ENCODE data around the gene PTPRG. TPM values are rescaled to one million over a fixed set of nuclear protein-coding genes. Genes with fewer than 3 reads are reported as not detected.

The PTPRG gene
- polyA plus RNA-seq, 3 donors, result 5.6 to 45.7 (median 13.3) TPM

DNA sequence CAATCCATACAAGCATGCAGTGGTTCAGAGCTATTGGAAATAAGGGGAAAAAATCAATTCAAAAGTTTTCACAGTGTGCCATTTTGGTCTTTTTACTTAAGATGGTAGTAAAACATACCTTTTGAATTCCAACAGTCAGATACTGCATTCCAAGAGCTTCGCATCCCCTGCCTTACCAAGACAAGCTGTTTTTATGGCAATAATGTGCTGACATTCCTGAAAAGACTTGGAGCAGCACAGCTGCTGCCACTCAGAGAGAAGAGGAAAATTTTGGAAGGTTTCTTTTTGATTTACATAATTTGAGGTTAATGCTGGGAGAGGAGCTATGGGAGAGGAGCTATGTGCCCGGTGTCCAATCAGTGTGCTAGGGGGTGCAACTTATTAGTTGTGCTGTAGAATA lies 663.7 kb downstream of the PTPRG start:
- WGBS, 3 donors, result 82 to 96% (median 90%) methylated on average over 2 of the region's 2 CpGs

DNA sequence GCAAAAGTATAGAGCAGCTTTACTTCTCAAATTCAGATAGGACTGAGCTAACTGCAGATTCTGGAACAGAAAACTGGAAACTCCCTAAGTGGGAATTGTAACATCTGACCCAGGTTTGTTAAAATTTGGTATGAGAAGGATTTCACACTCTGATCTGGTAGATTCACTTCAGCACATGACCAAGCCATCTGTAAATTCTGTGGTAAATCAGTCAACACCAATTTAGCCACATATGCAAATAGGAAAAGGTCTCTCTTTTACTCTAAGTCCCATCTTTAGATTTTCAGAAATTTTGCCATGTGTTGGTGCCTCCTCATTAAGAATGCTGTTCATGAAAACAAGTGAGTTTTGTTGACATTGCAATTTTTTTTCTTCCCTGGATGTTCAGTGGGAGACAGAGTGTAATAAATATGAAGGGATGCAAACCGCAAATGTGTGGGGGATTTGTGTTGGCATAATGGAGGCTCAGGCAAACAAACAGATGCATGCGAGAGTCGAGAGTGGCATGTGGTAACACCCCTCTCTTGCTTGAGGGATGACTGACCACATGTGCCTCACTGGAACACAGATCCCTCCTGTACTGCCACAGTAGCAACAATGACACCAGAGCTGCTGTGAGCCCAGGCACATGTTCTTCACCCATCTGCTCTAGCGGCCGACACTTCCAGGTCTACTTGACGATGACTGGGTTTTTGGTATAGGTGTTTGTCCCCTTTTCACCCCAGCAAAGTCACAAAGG lies 665.4 kb downstream of the PTPRG start:
- H3K27ac ChIP-seq (ENCODE audit: low read depth, low read length), result no peak overlapping the region
- 92 to 93% (median 92%) methylated on average over 6 of the region's 6 CpGs for WGBS, 3 donors

More for the DNA sequence above, 663.7 kb downstream of the PTPRG start:
- H3K27ac ChIP-seq (ENCODE audit: low read depth, low read length), result no peak overlapping the region

DNA sequence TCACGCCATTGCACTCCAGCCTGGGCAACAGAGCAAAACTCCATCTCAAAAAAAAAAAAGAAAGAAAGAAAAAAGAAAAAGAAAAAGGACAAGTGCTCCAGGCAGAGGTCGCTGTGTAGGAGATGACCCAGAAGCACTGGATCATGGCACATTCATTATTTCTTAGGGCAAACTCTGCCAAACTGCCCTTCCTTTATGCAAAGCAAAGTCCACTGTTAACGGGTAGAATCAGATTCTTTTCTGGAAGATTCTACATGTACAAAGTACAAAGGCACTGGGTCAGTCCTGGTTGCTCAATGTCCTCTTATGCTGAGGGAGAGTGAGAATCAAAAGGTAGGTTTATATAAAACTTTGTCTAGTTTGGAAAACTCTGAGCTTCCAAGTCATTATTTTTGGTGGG lies 667.1 kb downstream of the PTPRG start:
- no peak overlapping the region for H3K27ac ChIP-seq (ENCODE audit: low read depth, low read length)
- 87 to 95% (median 89%) methylated on average over 3 of the region's 3 CpGs for WGBS, 3 donors

DNA sequence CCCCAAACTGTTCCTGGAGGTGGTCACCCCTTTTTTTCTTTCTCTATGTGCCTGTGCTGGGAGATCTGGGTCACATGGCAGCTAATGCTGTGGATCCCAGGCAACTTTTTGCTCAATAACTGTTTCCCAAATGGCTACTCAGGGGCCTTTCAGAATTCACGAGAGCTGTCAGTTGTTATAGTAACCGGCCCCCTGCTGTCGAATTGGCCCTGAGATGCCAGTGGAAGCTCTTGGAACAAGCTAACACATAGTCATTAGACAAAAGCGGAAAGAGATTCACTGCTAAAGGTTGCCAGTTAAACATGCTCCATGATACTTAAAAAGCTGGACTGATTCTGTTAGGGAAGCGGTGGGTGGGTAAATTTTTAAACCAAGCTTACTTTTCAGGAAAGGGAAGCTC lies 667.8 kb downstream of the PTPRG start:
- 83 to 87% (median 85%) methylated on average over 5 of the region's 5 CpGs for WGBS, 3 donors
- no peak overlapping the region for H3K27ac ChIP-seq (ENCODE audit: low read depth, low read length)

DNA sequence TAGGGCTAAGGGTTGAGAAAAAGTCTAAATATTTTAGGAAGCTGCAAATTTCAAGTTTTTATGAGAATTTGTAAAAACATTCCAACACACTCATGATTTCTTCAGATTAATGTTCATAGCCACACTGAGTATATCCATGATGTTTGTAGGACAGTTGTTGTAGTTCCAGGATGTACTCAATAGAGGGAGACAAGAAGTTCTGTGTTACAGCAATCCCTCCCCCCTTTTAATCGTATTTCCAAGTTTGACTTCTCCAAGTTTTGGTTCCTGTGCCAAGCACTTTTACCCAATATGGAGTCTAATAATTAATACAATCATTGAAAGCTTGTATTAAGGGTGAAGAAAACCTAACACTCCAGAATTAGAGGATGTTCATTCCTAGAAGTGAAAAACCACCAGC lies 668.5 kb downstream of the PTPRG start:
- no peak overlapping the region for H3K27ac ChIP-seq (ENCODE audit: low read depth, low read length)
- whole genome bisulfite sequencing, 3 donors, result 48 to 70% (median 62%) methylated on average over 1 of the region's 1 CpG

DNA sequence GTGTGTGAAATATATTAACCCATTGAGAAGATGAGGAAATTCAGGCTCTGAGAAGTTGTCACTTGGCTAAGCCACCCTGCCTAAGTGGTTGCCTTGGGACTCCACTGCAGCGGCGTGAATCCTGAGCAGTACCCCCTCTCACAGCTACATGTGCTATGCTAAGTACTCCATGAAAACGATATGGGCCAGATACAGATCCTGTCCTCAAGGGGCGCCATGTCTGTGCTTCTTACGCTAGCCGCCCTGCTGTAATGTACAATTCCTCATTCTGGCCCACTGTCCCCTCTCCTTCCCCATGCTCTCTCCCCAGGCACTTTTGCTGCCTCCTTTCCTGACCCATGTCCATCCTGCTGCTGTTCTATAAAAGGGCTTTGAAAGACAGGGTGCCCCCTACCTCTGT lies 671.7 kb downstream of the PTPRG start:
- 88 to 93% (median 92%) methylated on average over 6 of the region's 6 CpGs for WGBS, 3 donors

DNA sequence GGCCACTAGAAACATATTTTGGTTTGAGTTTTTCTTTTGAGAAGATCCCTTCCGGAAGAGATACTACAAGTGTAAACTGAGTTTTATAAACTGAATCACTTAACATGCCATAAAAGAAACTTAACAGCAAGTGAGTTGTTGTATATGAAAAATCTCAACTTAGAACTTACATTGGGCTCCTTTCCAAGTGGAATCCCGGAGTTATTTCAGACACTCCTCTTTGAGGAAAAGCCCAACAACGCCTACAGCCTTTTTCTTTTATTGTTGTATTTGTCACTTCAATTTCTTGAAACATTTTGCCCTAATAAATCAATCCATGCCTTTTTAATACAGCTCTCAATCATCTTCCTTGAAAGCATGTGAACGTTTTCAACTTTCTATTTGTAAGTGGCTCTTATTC lies 674.6 kb downstream of the PTPRG start:
- H3K27ac ChIP-seq (ENCODE audit: low read depth, low read length), result no peak overlapping the region
- WGBS, 3 donors, result 59 to 66% (median 59%) methylated on average over 4 of the region's 4 CpGs

More for the DNA sequence above, 671.7 kb downstream of the PTPRG start:
- no peak overlapping the region for H3K27ac ChIP-seq (ENCODE audit: low read depth, low read length)

DNA sequence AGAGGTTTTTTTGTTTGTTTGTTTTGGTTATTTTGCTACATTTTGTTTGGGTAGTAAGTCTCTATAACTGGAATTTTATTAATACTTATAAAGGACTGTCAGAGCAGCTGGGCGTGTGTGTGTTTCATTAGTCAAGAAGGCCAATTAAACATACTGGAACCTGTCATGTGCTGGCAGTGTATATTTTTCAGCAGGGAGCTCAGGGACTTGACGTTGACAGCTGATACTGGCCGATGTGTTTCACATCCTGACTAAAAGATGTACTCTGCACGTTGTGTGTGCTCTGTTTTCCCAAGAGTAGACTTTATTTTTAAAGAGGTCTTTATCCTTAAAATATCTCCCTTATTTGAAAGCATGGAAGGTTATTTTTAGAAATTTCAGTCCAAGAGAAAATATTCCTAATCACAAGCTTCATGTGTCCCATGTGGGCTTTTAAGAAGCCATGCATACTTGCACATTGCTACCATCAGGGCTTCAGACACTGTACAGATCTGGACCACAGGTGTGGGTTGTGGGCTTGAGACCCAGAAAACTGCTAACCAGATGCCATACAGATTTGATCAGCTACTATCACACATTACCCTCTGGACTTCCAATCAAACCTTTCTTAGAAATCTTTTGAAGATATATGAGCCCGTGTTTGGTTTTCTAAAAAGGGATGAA lies 676.0 kb downstream of the PTPRG start:
- H3K27ac ChIP-seq (ENCODE audit: low read depth, low read length), result no peak overlapping the region
- WGBS, 3 donors, result 58 to 71% (median 66%) methylated on average over 5 of the region's 5 CpGs

DNA sequence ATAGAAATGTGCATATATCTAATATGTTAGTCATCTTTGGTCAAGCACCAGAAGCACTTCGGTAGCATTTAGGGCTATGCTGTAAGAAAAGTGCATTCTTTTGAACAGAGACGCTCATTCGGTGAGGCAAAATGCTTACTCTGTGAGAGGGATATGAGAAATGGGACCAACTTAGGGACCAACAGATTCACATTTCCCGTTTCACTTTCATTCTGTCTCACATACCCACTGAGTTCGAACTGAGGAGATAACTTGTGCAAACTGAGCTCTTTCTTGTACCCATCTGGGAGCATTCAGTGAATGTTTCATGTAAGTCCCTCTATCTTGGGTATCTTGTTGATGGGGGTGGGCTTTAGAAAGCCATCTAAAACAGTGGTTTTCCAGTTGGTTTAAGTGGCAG lies 676.6 kb downstream of the PTPRG start:
- H3K27ac ChIP-seq (ENCODE audit: low read depth, low read length), result no peak overlapping the region
- 84 to 94% (median 90%) methylated on average over 5 of the region's 5 CpGs for WGBS, 3 donors

DNA sequence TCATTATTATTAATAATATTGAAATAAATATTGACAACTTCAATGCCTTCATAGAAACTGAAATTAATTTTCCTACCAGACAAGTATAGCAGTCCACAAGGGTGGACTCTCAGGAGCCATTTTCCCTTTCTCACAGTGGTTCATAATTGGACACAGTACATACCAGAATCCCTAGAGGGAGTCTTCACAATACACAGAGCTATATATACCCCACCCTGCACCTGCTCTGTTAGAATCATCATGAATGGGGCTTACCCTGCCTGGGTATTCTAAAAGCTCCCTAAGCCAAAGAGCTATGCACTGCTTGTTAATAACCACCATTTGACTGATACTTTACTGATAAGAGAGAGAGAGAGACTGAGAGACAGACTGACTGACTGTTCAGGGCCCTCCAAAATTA lies 677.1 kb downstream of the PTPRG start:
- H3K27ac ChIP-seq (ENCODE audit: low read depth, low read length), result no peak overlapping the region

DNA sequence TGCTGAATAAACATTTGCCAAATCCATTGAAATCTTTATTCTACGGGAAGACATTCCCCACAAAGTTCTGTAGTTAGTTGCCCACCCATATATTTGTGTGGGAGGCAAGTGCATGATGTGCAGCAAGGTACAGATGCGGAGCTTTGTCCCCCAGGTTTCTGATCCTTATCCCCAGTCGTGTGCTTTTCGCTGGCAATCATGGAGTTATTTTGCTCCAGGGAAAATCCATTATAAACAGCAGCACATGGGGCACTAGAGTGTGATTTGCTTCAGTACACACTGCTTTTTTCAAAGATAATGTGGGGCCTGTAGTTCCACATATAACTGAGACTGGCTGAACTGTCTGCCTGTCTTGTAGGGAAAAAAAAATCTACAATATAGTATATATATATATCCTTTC lies 679.9 kb downstream of the PTPRG start:
- H3K27ac ChIP-seq (ENCODE audit: low read depth, low read length), result no peak overlapping the region
- WGBS, 3 donors, result 89 to 92% (median 91%) methylated on average over 4 of the region's 4 CpGs

DNA sequence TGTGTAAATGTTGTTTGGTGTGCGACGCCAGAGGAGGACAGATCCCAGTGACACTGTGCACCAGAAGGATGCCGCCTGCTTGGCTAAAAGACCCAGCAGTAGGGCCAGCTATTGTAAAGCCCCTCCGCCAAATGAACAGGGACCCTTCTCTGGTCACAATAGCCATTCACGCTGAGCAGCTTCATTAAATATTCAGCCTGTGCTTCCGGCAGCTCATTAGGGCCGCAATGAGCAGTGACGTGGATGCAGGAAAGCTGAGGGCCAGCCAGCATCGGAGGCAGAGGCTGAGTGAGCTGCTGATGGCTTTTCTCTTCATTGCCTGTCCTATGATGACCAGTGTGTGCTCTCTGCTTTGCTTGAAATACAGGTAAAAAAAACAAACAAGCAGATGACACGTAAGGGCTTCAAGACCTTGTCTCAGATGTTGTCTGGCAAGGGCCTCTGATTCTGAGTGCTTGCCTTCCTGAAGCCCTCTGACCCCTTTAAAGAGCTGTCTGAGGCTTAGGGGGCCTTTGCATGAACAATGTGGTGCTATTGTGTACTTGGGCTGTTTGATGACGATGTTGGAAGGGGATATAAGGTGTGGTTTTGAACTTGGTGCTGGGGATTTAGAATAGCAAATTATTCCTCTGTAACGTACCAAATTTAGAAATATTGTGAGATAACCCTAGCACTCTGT lies 681.6 kb downstream of the PTPRG start:
- no peak overlapping the region for H3K27ac ChIP-seq (ENCODE audit: low read depth, low read length)
- WGBS, 3 donors, result 89 to 91% (median 89%) methylated on average over 12 of the region's 12 CpGs

DNA sequence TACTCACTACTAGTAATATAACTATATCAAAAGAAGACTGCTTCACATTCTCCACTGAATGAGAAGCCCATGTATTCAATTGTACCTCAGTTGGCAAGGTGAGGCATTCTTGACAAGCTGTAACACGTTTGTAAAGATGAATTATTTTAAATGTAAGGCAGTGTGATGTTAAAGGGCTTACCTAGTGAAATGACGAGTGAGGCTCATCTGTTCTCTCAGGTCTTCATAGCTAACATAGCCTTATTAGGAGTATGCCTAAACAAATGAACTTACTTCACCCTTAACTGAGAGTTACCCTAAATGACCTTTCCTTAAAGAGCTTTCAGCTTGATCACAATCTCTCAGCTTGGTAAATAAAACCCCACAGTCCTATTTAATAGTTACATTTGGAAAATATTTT lies 684.7 kb downstream of the PTPRG start:
- WGBS, 3 donors, result 54 to 65% (median 60%) methylated on average over 2 of the region's 2 CpGs

DNA sequence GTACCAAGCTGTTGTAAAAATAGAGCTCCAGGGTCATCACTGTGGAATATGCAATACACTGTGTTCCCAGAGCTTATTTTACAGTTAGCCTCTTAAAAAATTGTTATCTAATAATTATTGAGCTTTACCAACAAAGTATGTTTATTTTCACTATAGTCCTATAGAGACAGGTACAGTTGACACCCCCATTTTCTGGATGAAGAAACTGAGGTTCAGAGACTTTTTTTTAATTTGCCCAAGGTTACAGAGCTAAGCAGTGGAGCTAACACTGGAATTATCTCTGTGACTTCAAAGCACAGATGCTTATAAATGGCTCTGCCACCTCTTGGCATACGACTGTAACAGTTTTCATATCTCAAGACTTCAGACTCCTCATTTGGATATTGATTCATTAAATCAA lies 685.6 kb downstream of the PTPRG start:
- WGBS, 3 donors, result 79 to 92% (median 82%) methylated on average over 1 of the region's 1 CpG
- H3K27ac ChIP-seq (ENCODE audit: low read depth, low read length), result no peak overlapping the region

More for the DNA sequence above, 684.7 kb downstream of the PTPRG start:
- H3K27ac ChIP-seq (ENCODE audit: low read depth, low read length), result no peak overlapping the region

DNA sequence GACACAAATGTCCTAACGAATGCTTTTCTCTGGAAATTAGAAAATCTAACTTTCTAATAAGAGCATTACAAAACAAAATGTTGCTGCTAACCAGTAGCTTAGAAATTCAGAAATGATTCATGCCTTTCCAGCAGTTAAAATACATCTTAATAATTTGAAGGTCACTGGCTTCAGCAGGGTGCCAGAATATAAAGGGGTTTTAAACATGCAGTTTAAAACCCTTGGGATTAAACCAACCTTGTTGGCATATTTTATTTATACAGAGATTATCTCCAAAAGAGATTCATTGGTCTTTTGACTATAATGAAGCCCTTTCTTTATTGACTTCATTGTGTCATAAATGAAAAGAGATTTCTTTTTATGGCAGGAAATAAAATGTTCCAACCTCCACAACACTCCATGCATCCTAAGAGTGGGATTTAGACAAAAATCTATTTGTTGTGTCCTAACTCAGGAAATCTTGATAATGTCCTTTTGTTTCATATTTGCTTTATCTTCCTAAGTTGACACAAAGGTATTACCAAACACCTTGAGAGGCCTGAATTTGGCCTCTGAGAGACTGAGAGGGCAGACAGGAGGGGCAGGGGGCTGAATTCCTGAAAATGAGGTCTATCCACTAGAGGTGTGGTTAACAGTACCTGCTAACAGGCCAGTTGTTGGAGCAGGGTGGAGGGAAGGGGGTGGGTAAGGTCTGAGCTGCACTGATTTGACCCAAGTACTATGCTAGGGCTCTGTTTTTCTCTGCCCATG lies 687.5 kb downstream of the PTPRG start:
- 85 to 91% (median 86%) methylated on average over 1 of the region's 1 CpG for WGBS, 3 donors
- H3K27ac ChIP-seq (ENCODE audit: low read depth, low read length), result no peak overlapping the region

DNA sequence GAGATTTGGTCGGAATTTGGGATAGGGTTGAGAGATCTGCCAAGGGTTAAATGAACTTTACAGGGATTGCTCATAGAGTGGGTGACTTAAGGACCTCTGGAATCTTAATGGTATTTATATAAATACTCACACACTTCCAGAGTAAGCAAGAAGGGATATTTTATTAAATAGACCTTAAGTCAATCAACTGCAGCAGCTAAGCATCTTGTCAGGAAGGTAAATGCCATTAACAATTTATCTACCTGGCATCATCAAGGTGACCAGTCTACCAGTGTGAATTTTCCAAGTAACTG lies 688.1 kb downstream of the PTPRG start:
- no peak overlapping the region for H3K27ac ChIP-seq (ENCODE audit: low read depth, low read length)
- WGBS, 3 donors, result 73 to 86% (median 79%) methylated on average over 1 of the region's 1 CpG

DNA sequence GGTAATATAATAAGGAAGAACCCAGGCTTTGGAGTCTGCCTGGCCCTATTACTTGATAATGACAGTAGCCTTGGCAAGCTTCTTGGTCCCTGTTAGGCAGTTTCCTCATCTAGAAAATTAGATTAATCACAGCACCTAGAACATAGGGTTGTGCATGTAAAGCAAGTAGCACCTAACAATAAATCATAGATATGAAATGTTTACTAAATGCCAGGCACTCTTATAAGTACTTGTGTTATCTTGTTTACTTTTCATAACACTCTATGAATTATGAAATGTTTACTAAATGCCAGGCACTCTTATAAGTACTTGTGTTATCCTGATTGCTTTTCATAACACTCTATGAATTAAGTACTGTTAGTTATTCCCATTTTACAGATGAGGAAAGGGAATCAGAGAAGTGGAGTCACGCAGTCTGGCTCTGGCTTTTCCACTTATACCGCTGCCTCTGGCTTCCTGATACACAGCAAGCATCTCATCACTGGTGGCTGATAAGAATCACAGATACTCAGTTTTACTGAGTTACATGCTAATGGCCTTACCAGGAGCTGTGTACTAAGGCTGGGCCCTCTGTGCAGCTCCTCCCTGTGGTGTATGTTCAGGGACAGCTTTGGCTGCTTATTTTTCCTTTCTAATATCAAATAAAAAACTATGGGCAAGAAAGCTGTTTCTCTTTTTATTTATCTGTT lies 688.6 kb downstream of the PTPRG start:
- WGBS, 3 donors, result 92 to 98% (median 95%) methylated on average over 2 of the region's 2 CpGs
- no peak overlapping the region for H3K27ac ChIP-seq (ENCODE audit: low read depth, low read length)

DNA sequence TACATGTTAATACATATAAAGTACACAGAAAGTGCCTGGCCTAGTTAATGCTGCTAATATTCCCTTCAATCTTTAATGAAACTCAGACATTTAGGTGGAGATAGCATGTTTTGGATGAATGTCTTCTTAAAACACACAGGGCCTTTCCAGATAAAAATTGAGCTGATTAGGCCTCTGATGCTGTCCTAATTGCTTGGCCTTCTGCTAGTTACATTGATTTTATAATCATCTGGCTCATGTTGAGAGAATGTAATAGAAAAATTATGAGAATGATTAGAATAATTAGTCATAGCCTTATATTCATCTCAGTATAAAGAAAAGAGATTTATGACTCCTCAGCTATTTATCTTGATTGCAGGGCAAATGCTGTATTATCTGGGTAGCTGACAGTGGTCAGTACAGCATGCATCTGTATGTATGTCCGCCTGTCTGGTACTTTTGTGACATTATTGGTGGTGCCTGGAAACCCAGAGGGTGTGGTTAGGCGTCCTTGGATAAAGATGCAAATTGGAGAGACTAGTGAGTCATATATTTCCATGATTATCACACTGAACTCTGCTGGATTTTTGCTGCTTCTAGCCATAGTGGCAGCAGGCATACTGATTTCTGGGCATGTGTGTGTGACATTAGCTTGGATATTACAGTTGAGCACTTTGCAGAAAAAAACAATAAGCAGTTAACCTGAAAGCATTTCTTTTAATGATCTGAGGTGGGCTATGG lies 691.2 kb downstream of the PTPRG start:
- 69 to 80% (median 70%) methylated on average over 2 of the region's 2 CpGs for WGBS, 3 donors
- no peak overlapping the region for H3K27ac ChIP-seq (ENCODE audit: low read depth, low read length)
